Ovary (tissue), 3 donors: ENCODE data around the gene MAT2A.

Experiments
- EP300 ChIP-seq: sonication (generic); formaldehyde crosslinking; IDR thresholded peaks from one replicate; pipeline ENCODE4 v1.6.1; 2017; ENCODE audit warnings: antibody characterized with exemption
- POLR2A ChIP-seq: fragments of 450-650 bp; IDR thresholded peaks from one replicate; pipeline ENCODE4 v1.6.1; 2017; ENCODE audit warnings: antibody characterized with exemption, mild to moderate bottlenecking, moderate library complexity
- TF ChIP-seq, protein P1 (sequence below), 3 donors: fragments of 450-650 bp in 2 of 3; fragments of 200-600 bp in 1 of 3; IDR thresholded peaks; one replicate each; pipeline versions ENCODE4 v1.5.1 to v1.8.0; 2016 to 2022; ENCODE audit warnings: antibody characterized with exemption in 3 of 3, mild to moderate bottlenecking in 1 of 3
- donor health status: DM: no; HTN: no; CAD: no.

DNA sequence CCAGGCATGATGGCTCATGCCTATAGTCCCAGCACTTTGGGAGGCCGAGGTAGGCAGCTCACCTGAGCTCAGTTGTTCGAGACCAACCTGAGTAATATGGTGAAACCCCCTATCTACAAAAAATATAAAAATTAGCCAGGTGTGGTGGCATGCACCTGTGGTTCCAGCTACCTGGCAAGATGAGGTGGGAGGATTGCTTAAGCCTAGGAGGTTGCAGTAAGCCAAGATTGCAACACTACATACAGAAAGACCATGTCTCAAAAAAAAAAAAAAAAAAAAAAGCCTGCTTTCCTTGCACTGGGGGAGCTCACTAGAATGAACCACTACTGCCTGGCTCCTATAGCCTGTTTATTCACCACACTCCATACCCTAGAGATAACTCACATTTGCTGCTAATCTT lies 7.4 kb upstream of the MAT2A start:
- no peak for TF ChIP-seq POLR2A
- TF ChIP-seq, protein P1, sequence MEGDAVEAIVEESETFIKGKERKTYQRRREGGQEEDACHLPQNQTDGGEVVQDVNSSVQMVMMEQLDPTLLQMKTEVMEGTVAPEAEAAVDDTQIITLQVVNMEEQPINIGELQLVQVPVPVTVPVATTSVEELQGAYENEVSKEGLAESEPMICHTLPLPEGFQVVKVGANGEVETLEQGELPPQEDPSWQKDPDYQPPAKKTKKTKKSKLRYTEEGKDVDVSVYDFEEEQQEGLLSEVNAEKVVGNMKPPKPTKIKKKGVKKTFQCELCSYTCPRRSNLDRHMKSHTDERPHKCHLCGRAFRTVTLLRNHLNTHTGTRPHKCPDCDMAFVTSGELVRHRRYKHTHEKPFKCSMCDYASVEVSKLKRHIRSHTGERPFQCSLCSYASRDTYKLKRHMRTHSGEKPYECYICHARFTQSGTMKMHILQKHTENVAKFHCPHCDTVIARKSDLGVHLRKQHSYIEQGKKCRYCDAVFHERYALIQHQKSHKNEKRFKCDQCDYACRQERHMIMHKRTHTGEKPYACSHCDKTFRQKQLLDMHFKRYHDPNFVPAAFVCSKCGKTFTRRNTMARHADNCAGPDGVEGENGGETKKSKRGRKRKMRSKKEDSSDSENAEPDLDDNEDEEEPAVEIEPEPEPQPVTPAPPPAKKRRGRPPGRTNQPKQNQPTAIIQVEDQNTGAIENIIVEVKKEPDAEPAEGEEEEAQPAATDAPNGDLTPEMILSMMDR (IDR thresholded peaks at IDR 0.05) = no peak
- no peak for TF ChIP-seq EP300
